Measurements from ENCODE around the gene SNAPIN. TPM values are rescaled to one million over a fixed set of nuclear protein-coding genes. Genes with fewer than 3 reads are reported as not detected.

The SNAPIN gene
- total RNA-seq, 3 donors from 2014 or later = 22.6 to 33.7 (median 25.4) TPM

- DNase-seq (no peak), ATAC-seq (no peak)
- Histone ChIP-seq H3K36me3 (ENCODE audit: low read depth) (no peaks in the 10 kb centered on the region), H3K9me3 (no peaks in the 10 kb centered on the region), H3K4me3 (no peak overlapping the region), H3K4me1 (ENCODE audit: low read depth) (no peaks in the 10 kb centered on the region)
- TF ChIP-seq CTCF (IDR thresholded peaks at IDR 0.05) = no peak
- intact Hi-C loops (cut with DNase I, micrococcal nuclease) = no loop called here
These were observed 26.4 kb downstream of the SNAPIN start for GRCh38 chr1:153684892-153685291.

- H3K4me1 ChIP-seq (ENCODE audit: low read depth) = no peaks in the 10 kb centered on the region
- no peaks in the 10 kb centered on the region for H3K9me3 ChIP-seq
- H3K36me3 ChIP-seq (ENCODE audit: low read depth) = no peaks in the 10 kb centered on the region
- no peak for TF ChIP-seq CTCF (IDR thresholded peaks at IDR 0.05)
- no peak for ATAC-seq
- intact Hi-C loops (cut with DNase I, micrococcal nuclease) = no loop called here
- H3K4me3 ChIP-seq = no peak overlapping the region
- DNase-seq = no peak
These were observed 27.2 kb downstream of the SNAPIN start for GRCh38 chr1:153685544-153686340.

GRCh38 chr1:153687346-153688125, 29.0 kb downstream of the SNAPIN start:
- H3K9me3 ChIP-seq = no peaks in the 10 kb centered on the region
- no peak overlapping the region for H3K4me3 ChIP-seq
- DNase-seq (no peak), ATAC-seq (no peak)
- H3K4me1 ChIP-seq (ENCODE audit: low read depth) = no peaks in the 10 kb centered on the region
- intact Hi-C loops (cut with DNase I, micrococcal nuclease) = no loop called here
- TF ChIP-seq CTCF (IDR thresholded peaks at IDR 0.05) = no peak
- no peaks in the 10 kb centered on the region for H3K36me3 ChIP-seq (ENCODE audit: low read depth)

GRCh38 chr1:153688276-153688675, 29.8 kb downstream of the SNAPIN start:
- no peaks in the 10 kb centered on the region for H3K36me3 ChIP-seq (ENCODE audit: low read depth)
- no peaks in the 10 kb centered on the region for H3K9me3 ChIP-seq
- no peaks in the 10 kb centered on the region for H3K4me1 ChIP-seq (ENCODE audit: low read depth)
- DNase-seq (no peak), ATAC-seq (no peak)
- intact Hi-C loops (cut with DNase I, micrococcal nuclease) = no loop called here
- no peak overlapping the region for H3K4me3 ChIP-seq
- TF ChIP-seq CTCF (IDR thresholded peaks at IDR 0.05) = no peak

GRCh38 chr1:153688736-153689328, 30.3 kb downstream of the SNAPIN start:
- TF ChIP-seq CTCF (IDR thresholded peaks at IDR 0.05) = no peak
- Histone ChIP-seq H3K4me3 (no peak overlapping the region), H3K9me3 (no peaks in the 10 kb centered on the region), H3K36me3 (ENCODE audit: low read depth) (no peaks in the 10 kb centered on the region), H3K4me1 (ENCODE audit: low read depth) (no peaks in the 10 kb centered on the region)
- DNase-seq (no peak), ATAC-seq (no peak)
- intact Hi-C loops (cut with DNase I, micrococcal nuclease) = no loop called here

All from mucosa of descending colon (tissue), 3 donors.